ENCODE data around the gene ATP10D.

The ATP10D gene

GRCh38 chr4:47485047-47485692 is at the start of gene ATP10D:
ATP10D (plus strand) TSS chr4:47485275; CDS start chr4:47512541, 27,266 bp downstream.
- peak; percentile 93 for ATAC-seq (replicated peaks; ENCODE audit: extremely low read depth, poor library complexity, severe bottlenecking)

DNA sequence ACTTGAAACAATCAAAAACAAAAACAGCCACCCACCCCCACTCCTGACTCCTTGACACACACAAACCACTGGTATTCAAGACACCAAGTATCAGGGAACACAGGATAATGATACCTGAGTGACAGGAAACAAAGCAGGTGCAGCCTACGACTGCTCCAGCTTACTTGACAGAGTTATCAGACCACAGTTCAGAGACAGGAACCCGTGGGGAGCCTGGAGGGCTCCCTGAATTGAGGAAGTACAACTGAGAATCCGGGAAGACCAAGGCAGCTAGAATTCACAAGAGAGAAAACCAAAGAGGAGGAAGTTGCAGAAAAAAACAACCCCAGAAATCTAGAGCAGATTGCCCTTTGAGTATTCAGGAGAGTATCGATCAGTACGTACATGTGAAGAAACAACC is 42.1 kb upstream of the ATP10D start:
- Mint-ChIP-seq H3K36me3 (ENCODE audit: insufficient read depth) (no peaks in the 10 kb centered on the region), H3K27ac (ENCODE audit: low read depth) (no peak overlapping the region), H3K4me1 (peaks cover 17% of the 10 kb centered on the region), H3K9me3 (no peaks in the 10 kb centered on the region), H3K4me3 (no peak overlapping the region), H3K27me3 (no peaks in the 10 kb centered on the region)
- ATAC-seq (replicated peaks; ENCODE audit: extremely low read depth, poor library complexity, severe bottlenecking) (no peak), DNase-seq (ENCODE audit: low spot score in 2 of 2) (no peak)

More at GRCh38 chr4:47485047-47485692, at the start of gene ATP10D:
- DNase-seq (ENCODE audit: low spot score in 2 of 2), result peak; percentile 53 to 56
- Mint-ChIP-seq H3K9me3 (no peaks in the 10 kb centered on the region), H3K36me3 (ENCODE audit: insufficient read depth) (peaks cover 9% of the 10 kb centered on the region), H3K4me3 (peak within 1 kb of the TSS; percentile 92), H3K4me1 (peaks cover 30% of the 10 kb centered on the region), H3K27me3 (no peaks in the 10 kb centered on the region), H3K27ac (ENCODE audit: low read depth) (peak within 1 kb of the TSS; percentile 91)

GRCh38 chr4:47444031-47444430 is 41.0 kb upstream of the ATP10D start:
- no peak for ATAC-seq (replicated peaks; ENCODE audit: extremely low read depth, poor library complexity, severe bottlenecking)

GRCh38 chr4:47451657-47452056 is 33.4 kb upstream of the ATP10D start:
- Mint-ChIP-seq H3K27me3 (no peaks in the 10 kb centered on the region), H3K4me3 (no peak overlapping the region), H3K4me1 (peaks cover 9% of the 10 kb centered on the region), H3K27ac (ENCODE audit: low read depth) (no peak overlapping the region), H3K9me3 (no peaks in the 10 kb centered on the region), H3K36me3 (ENCODE audit: insufficient read depth) (peaks cover 30% of the 10 kb centered on the region)
- DNase-seq (ENCODE audit: low spot score in 2 of 2) (no peak), ATAC-seq (replicated peaks; ENCODE audit: extremely low read depth, poor library complexity, severe bottlenecking) (no peak)

More at GRCh38 chr4:47444031-47444430, 41.0 kb upstream of the ATP10D start:
- no peak for DNase-seq (ENCODE audit: low spot score in 2 of 2)
- H3K4me3 Mint-ChIP-seq, result no peak overlapping the region
- peaks cover 17% of the 10 kb centered on the region for H3K4me1 Mint-ChIP-seq
- H3K27me3 Mint-ChIP-seq, result no peaks in the 10 kb centered on the region
- H3K9me3 Mint-ChIP-seq, result no peaks in the 10 kb centered on the region
- H3K27ac Mint-ChIP-seq (ENCODE audit: low read depth), result no peak overlapping the region
- H3K36me3 Mint-ChIP-seq (ENCODE audit: insufficient read depth), result no peaks in the 10 kb centered on the region

DNA sequence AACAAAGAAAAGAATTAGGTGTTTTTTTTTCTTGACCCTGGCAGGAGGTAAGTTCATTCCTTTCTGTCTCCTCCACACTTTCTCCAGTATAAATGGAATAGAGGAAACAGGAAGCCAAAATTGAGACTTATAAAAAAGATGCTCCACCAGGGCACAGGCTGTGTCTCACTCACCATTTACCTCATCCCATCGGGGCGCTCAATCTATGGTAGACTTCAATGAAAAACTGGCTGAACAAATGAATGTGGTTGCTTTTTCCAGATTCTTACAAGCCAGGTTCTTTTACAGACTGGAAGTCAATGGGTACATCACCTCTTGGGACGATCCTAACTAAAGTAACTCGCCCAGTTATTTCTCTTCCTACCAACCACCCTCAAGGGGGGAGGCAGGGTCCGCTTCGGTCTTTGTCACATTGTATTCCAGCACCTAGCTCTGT is 22.3 kb upstream of the ATP10D start:
- DNase-seq (ENCODE audit: low spot score in 2 of 2) (no peak), ATAC-seq (replicated peaks; ENCODE audit: extremely low read depth, poor library complexity, severe bottlenecking) (peak; percentile 21)
- H3K36me3 Mint-ChIP-seq (ENCODE audit: insufficient read depth), result peaks cover 15% of the 10 kb centered on the region
- H3K4me1 Mint-ChIP-seq, result peaks cover 21% of the 10 kb centered on the region
- no peaks in the 10 kb centered on the region for H3K27me3 Mint-ChIP-seq
- H3K4me3 Mint-ChIP-seq, result peak overlapping the region; percentile 90
- no peaks in the 10 kb centered on the region for H3K9me3 Mint-ChIP-seq
- H3K27ac Mint-ChIP-seq (ENCODE audit: low read depth), result peak overlapping the region; percentile 89

DNA sequence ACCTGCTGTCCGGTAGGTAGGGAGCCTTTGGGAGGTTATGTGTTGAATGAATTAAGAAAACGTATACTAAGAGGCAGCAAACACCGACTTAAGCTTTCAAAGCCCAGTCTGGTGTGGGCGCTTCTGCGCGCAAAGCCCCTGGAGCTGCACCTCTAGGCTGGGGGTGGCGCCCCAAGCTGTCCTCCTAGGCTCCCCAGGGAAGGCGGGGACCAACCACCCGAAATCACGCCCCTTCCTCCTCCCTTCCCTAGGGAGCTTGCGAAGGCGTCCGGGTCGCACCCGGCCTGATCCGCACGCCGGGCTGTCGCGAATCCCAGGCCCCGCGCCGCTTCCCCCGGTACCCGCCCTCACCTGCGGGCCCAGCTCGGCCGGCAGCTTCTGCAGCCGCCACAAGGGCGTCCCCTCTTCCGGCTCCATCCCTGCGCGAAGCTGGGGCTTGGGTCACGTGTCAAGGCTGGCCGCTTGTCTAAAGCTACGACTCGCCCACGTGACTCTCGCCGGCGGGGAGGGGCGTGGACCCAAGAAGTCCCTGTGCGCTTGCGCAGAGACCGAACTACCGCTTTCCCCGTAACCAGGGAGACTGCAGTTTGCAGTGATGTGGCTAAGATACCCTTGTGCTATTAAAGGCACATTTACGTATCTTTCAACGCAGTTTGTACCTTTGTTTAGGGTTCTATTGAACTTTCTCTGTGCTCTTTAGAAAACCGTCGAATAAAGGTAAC is 21.7 kb upstream of the ATP10D start, which contains the start of gene COMMD8:
TSS of gene COMMD8 (minus strand) at position 468 of the 722 bp plus-strand sequence. CDS start at position 417, 51 bp downstream.
- Mint-ChIP-seq H3K27ac (ENCODE audit: low read depth) (peak within 1 kb of the TSS; percentile 89), H3K4me1 (peaks cover 21% of the 10 kb centered on the region), H3K4me3 (peak within 1 kb of the TSS; percentile 90), H3K27me3 (peaks cover 1% of the 10 kb centered on the region), H3K9me3 (no peaks in the 10 kb centered on the region), H3K36me3 (ENCODE audit: insufficient read depth) (peaks cover 14% of the 10 kb centered on the region)
- peak; percentile 93 for ATAC-seq (replicated peaks; ENCODE audit: extremely low read depth, poor library complexity, severe bottlenecking)
- DNase-seq (ENCODE audit: low spot score in 2 of 2), result peak; percentile 96 to 98

DNA sequence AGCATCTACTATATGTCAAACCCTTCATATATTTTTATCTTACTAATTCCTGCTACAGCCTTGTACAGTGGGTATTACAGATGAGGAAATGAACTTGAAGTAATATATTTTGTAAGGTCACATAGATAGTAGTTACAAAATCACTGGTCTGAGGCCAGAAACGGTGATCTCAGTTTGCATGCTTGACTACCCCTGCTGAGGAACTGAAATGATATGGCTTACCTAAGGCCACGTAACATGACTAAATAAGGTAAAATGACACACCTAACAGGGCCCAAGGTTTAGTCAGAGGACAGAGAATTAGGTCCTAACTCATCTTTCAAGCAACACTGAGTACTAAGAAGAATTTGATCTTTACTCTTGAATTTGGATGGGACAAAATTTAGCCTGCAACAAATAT is 20.1 kb upstream of the ATP10D start:
- Mint-ChIP-seq H3K4me3 (no peak overlapping the region), H3K36me3 (ENCODE audit: insufficient read depth) (peaks cover 6% of the 10 kb centered on the region), H3K27me3 (peaks cover 11% of the 10 kb centered on the region), H3K9me3 (no peaks in the 10 kb centered on the region), H3K27ac (ENCODE audit: low read depth) (no peak overlapping the region), H3K4me1 (peaks cover 21% of the 10 kb centered on the region)
- ATAC-seq (replicated peaks; ENCODE audit: extremely low read depth, poor library complexity, severe bottlenecking) (no peak), DNase-seq (ENCODE audit: low spot score in 2 of 2) (no peak)

- Mint-ChIP-seq H3K27me3 (peaks cover 11% of the 10 kb centered on the region), H3K9me3 (no peaks in the 10 kb centered on the region), H3K36me3 (ENCODE audit: insufficient read depth) (peaks cover 6% of the 10 kb centered on the region), H3K4me1 (peaks cover 13% of the 10 kb centered on the region), H3K4me3 (no peak overlapping the region), H3K27ac (ENCODE audit: low read depth) (no peak overlapping the region)
- DNase-seq (ENCODE audit: low spot score in 2 of 2) (no peak), ATAC-seq (replicated peaks; ENCODE audit: extremely low read depth, poor library complexity, severe bottlenecking) (no peak)
Observed at GRCh38 chr4:47466056-47466785, 18.9 kb upstream of the ATP10D start.

DNA sequence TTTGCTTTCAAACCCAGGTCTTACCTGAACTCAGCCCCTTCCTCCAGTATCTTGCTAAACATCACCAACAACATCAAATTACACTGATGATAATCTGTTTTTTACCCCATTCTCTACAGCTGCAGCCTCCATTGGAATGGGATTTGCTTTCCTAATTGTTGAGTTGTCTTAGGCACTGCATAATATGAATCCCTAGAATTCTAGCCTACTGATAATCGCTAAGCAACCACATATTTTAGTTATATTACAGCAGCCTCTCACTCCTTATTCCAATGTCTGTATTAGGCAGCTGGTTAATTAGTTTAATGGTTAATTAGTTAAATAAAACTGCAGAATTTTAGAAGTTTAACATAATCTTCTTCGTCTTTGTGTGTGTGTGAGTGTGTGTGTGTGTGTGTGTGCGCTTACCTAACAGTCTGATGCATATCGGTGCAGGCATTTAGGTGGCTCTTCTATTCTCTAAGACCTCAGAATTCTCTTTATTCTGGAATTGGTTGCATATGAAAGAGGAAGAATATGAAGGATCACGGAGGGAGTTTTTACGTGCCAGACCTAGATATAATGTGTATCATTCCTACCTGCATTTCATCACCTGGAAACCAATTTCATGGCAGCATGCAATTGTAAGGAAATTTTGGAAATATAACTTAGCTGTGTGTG is 16.2 kb upstream of the ATP10D start:
- DNase-seq (ENCODE audit: low spot score in 2 of 2) (no peak), ATAC-seq (replicated peaks; ENCODE audit: extremely low read depth, poor library complexity, severe bottlenecking) (no peak)
- H3K4me3 Mint-ChIP-seq, result no peak overlapping the region
- H3K27me3 Mint-ChIP-seq, result peaks cover 22% of the 10 kb centered on the region
- no peaks in the 10 kb centered on the region for H3K4me1 Mint-ChIP-seq
- no peaks in the 10 kb centered on the region for H3K9me3 Mint-ChIP-seq
- peaks cover 2% of the 10 kb centered on the region for H3K36me3 Mint-ChIP-seq (ENCODE audit: insufficient read depth)
- no peak overlapping the region for H3K27ac Mint-ChIP-seq (ENCODE audit: low read depth)

- H3K4me3 Mint-ChIP-seq, result no peak overlapping the region
- H3K4me1 Mint-ChIP-seq, result no peaks in the 10 kb centered on the region
- H3K9me3 Mint-ChIP-seq, result no peaks in the 10 kb centered on the region
- ATAC-seq (replicated peaks; ENCODE audit: extremely low read depth, poor library complexity, severe bottlenecking) (no peak), DNase-seq (ENCODE audit: low spot score in 2 of 2) (no peak)
- peaks cover 2% of the 10 kb centered on the region for H3K36me3 Mint-ChIP-seq (ENCODE audit: insufficient read depth)
- H3K27me3 Mint-ChIP-seq, result peaks cover 22% of the 10 kb centered on the region
- H3K27ac Mint-ChIP-seq (ENCODE audit: low read depth), result no peak overlapping the region
Observed at GRCh38 chr4:47469951-47470350, 15.1 kb upstream of the ATP10D start.

DNA sequence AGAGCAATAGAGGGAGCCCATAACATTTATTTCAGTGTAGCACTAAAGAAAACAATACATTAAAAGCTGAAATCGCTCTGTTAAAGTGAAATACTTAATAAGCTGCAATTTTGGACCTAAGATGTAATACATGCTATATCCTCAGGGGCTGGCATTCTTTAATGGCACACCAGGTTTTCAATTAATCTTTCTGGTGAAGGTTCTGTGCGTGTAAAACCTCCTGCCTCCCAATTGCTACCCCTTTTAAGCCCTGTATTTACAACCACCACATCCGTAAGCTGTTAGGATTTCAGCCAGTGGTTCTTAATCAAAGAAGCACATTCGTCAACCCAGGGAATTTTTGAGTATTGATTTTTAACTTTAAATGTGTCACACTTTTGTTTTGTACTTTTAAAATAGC is 14.0 kb upstream of the ATP10D start:
- no peaks in the 10 kb centered on the region for H3K4me1 Mint-ChIP-seq
- H3K27me3 Mint-ChIP-seq, result peaks cover 22% of the 10 kb centered on the region
- no peak overlapping the region for H3K4me3 Mint-ChIP-seq
- H3K36me3 Mint-ChIP-seq (ENCODE audit: insufficient read depth), result peaks cover 2% of the 10 kb centered on the region
- DNase-seq (ENCODE audit: low spot score in 2 of 2) (no peak), ATAC-seq (replicated peaks; ENCODE audit: extremely low read depth, poor library complexity, severe bottlenecking) (no peak)
- H3K9me3 Mint-ChIP-seq, result no peaks in the 10 kb centered on the region
- H3K27ac Mint-ChIP-seq (ENCODE audit: low read depth), result no peak overlapping the region

DNA sequence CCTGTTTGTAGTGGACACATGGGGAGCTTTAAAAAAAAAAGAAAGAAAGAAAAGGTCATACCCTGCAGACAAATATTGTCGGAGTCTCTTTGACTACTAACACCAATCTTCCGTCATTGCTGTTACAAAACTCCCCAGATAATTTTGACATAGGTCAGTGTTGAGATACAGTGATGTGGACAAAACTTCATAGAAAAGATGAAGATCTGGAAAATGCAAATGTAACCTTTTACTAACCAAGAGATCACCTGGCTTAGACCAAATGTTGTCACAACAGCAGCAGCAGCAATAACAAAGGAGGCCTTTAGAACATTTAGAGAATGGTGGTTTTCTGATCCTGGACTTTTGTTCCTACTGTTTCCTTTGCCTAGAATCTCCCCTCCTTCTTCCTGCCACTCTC is 13.5 kb upstream of the ATP10D start:
- Mint-ChIP-seq H3K27ac (ENCODE audit: low read depth) (no peak overlapping the region), H3K36me3 (ENCODE audit: insufficient read depth) (peaks cover 2% of the 10 kb centered on the region), H3K27me3 (peaks cover 22% of the 10 kb centered on the region), H3K4me3 (no peak overlapping the region), H3K9me3 (no peaks in the 10 kb centered on the region), H3K4me1 (no peaks in the 10 kb centered on the region)
- ATAC-seq (replicated peaks; ENCODE audit: extremely low read depth, poor library complexity, severe bottlenecking) (no peak), DNase-seq (ENCODE audit: low spot score in 2 of 2) (no peak)

All from central memory CD8-positive, alpha-beta T cell (primary cell).